ENCODE data around the gene NUDCD2.

DNA sequence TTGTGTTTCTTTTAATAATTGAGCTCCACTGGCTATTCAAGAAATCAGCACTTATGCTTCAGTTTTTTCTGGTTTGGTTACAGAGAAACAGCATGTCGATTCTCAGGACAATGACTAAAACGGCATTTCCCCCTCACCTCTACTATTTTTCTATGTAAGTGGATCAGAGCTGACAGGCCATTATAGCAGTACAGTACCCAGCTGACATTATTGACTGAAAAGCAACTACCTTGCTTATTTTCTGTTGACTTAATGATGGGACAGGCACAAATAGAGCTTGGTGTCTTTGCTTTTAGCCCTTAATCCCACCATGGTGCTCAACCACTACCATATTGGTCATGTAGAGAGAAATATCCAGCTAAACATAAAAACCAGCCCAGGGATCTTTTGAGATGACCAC is 57.9 kb downstream of the NUDCD2 start:
- TF ChIP-seq POLR2A (conservative IDR thresholded peaks at IDR 0.05) (no peak), NFE2L1 (tag; IDR thresholded peaks at IDR 0.05; ENCODE audit: borderline replicate concordance, low read depth) (no peak), TEAD4 (IDR thresholded peaks at IDR 0.05; ENCODE audit: low read length) (no peak), TEAD4 (CRISPR knock-in tag; IDR thresholded peaks at IDR 0.05; ENCODE audit: borderline replicate concordance) (no peak), POLR2AphosphoS5 (IDR thresholded peaks at IDR 0.05; ENCODE audit: control insufficient read depth, insufficient read depth, low read depth, low read length) (no peak), NFRKB (IDR thresholded peaks at IDR 0.05; ENCODE audit: low read depth) (no peak), FOXA3 (CRISPR knock-in tag; conservative IDR thresholded peaks at IDR 0.05 in 1 of 2, IDR thresholded peaks at IDR 0.05 in 1 of 2) (no peak)
- TF ChIP-seq, protein P1, sequence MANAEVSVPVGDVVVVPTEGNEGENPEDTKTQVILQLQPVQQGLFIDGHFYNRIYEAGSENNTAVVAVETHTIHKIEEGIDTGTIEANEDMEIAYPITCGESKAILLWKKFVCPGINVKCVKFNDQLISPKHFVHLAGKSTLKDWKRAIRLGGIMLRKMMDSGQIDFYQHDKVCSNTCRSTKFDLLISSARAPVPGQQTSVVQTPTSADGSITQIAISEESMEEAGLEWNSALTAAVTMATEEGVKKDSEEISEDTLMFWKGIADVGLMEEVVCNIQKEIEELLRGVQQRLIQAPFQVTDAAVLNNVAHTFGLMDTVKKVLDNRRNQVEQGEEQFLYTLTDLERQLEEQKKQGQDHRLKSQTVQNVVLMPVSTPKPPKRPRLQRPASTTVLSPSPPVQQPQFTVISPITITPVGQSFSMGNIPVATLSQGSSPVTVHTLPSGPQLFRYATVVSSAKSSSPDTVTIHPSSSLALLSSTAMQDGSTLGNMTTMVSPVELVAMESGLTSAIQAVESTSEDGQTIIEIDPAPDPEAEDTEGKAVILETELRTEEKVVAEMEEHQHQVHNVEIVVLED (CRISPR knock-in tag; IDR thresholded peaks at IDR 0.05), result no peak
- TF ChIP-seq, protein P2, sequence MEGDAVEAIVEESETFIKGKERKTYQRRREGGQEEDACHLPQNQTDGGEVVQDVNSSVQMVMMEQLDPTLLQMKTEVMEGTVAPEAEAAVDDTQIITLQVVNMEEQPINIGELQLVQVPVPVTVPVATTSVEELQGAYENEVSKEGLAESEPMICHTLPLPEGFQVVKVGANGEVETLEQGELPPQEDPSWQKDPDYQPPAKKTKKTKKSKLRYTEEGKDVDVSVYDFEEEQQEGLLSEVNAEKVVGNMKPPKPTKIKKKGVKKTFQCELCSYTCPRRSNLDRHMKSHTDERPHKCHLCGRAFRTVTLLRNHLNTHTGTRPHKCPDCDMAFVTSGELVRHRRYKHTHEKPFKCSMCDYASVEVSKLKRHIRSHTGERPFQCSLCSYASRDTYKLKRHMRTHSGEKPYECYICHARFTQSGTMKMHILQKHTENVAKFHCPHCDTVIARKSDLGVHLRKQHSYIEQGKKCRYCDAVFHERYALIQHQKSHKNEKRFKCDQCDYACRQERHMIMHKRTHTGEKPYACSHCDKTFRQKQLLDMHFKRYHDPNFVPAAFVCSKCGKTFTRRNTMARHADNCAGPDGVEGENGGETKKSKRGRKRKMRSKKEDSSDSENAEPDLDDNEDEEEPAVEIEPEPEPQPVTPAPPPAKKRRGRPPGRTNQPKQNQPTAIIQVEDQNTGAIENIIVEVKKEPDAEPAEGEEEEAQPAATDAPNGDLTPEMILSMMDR (IDR thresholded peaks at IDR 0.05 in 2 of 3, conservative IDR thresholded peaks at IDR 0.05 in 1 of 3; ENCODE audit: insufficient read depth in 2 of 3, low read depth in 1 of 3, low read length in 3 of 3), result no peak

All from K562 (cell line).